DND-41 (cell line): ENCODE data around the gene TMEM263.

Experiments
- CTCF ChIP-seq: IDR thresholded peaks from 2 replicates; pipeline ENCODE4 v1.5.1; 2012; ENCODE audit warnings: borderline replicate concordance, low read length, moderate library complexity, mild to moderate bottlenecking; ENCODE audit not compliant: poor library complexity, severe bottlenecking; ENCODE audit errors: extremely low read depth
- EZH2 ChIP-seq: IDR thresholded peaks from 3 replicates; pipeline ENCODE4 v1.6.1; 2012; ENCODE audit warnings: borderline replicate concordance, low read depth, mild to moderate bottlenecking, moderate library complexity, low read length, inconsistent platforms; ENCODE audit not compliant: severe bottlenecking

GRCh38 chr12:106945261-106945851 is 10.4 kb upstream of the TMEM263 start:
- TF ChIP-seq CTCF (no peak), EZH2 (no peak)
